Measurements from ENCODE around the gene CCDC117.
"Not testable (repeated sequence)": the region's sequence is repeated elsewhere in the genome, so short reads cannot be mapped to it uniquely, and the experiment has no call there.

CCDC117 gene

GRCh38 chr22:28798810-28799605, 26.5 kb downstream of the CCDC117 start:
- DNase-seq (ENCODE audit: low read depth): peak; percentile 94
- no peak for TF ChIP-seq CTCF (IDR thresholded peaks at IDR 0.05; ENCODE audit: insufficient read depth, low read depth, low read length, missing control alignments)
- peak overlapping the region; percentile 84 for H3K4me3 ChIP-seq (ENCODE audit: low read length)

- peak overlapping the region; percentile 84 for H3K4me3 ChIP-seq (ENCODE audit: low read length)
- DNase-seq (ENCODE audit: low read depth): peak; percentile 57
- no peak for TF ChIP-seq CTCF (IDR thresholded peaks at IDR 0.05; ENCODE audit: insufficient read depth, low read depth, low read length, missing control alignments)
Observed at GRCh38 chr22:28799606-28800307, 27.3 kb downstream of the CCDC117 start.

GRCh38 chr22:28800308-28801041, 28.0 kb downstream of the CCDC117 start, which contains the start of gene XBP1:
Gene XBP1 (minus strand): TSS chr22:28800569.
- TF ChIP-seq CTCF (IDR thresholded peaks at IDR 0.05; ENCODE audit: insufficient read depth, low read depth, low read length, missing control alignments): no peak
- peak within 1 kb of the TSS; percentile 84 for H3K4me3 ChIP-seq (ENCODE audit: low read length)
- DNase-seq (ENCODE audit: low read depth): peak; percentile 96

GRCh38 chr22:28801845-28802594, 29.5 kb downstream of the CCDC117 start:
- no peak for TF ChIP-seq CTCF (IDR thresholded peaks at IDR 0.05; ENCODE audit: insufficient read depth, low read depth, low read length, missing control alignments)
- DNase-seq (ENCODE audit: low read depth): no peak
- H3K4me3 ChIP-seq (ENCODE audit: low read length): peak overlapping the region; percentile 11

- no peak overlapping the region for H3K4me3 ChIP-seq (ENCODE audit: low read length)
- no peak for DNase-seq (ENCODE audit: low read depth)
- no peak for TF ChIP-seq CTCF (IDR thresholded peaks at IDR 0.05; ENCODE audit: insufficient read depth, low read depth, low read length, missing control alignments)
Observed at GRCh38 chr22:28802595-28803123, 30.2 kb downstream of the CCDC117 start.

- H3K4me3 ChIP-seq (ENCODE audit: low read length); DNase-seq (ENCODE audit: low read depth): not testable (repeated sequence)
Observed at GRCh38 chr22:28805426-28805825, 32.9 kb downstream of the CCDC117 start.
